ENCODE results near the gene SPART. TPM values are rescaled to one million over a fixed set of nuclear protein-coding genes. Genes with fewer than 3 reads are reported as not detected.

The SPART gene
- total RNA-seq, 4 donors from 2014 or later = 14.1 to 27.6 (median 18.2) TPM

DNA sequence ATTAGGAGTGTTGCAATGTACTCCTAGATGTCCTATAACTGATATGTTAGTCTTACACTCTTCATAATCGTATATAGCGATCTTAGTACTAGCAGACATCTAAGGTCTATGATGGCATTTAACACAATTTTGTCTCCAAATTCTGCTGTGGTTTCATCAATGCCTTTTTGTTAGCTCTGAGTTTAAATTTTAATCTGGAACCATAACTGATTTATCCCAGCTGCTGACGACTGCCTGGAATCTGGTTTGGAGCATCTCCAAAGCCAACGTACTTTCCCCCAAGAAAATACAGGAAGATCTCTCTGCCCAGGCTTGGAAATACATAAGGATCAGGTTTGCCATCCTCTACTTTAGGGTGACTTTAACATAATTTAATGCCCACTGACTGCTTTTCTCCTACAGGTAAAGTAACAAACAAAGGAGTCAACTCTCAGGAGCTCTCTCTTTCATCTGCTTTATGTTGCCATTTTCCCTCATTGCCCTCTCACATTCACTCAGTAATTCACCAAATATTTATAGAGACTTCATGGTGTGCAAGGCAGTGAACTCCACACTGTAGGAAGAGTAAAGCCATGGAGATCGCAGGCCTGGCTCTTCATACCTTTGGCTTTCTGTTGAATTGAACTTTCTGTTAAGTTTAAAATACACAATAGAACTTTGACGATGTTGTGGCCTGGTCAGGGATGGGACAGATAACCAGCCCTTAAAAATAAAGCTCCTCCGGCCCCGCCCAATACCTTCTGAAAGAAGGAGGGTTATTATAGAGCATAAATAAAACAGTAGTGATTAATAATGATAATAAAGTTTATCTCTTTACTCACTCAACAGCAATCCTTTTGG is 23.3 kb upstream of the SPART start:
- Histone ChIP-seq H3K9me3 (no peaks in the 10 kb centered on the region), H3K4me3 (no peak overlapping the region), H3K36me3 (no peaks in the 10 kb centered on the region), H3K27ac (no peak overlapping the region), H3K4me1 (peaks cover 0 to 2% (median 0%) of the 10 kb centered on the region in 4 donors), H3K27me3 (no peaks in the 10 kb centered on the region)
- 54 to 55% methylated on average over 8 of the region's 8 CpGs for WGBS, 2 donors (ENCODE audit: low coverage in 1 of 2)
- TF ChIP-seq, protein P1, sequence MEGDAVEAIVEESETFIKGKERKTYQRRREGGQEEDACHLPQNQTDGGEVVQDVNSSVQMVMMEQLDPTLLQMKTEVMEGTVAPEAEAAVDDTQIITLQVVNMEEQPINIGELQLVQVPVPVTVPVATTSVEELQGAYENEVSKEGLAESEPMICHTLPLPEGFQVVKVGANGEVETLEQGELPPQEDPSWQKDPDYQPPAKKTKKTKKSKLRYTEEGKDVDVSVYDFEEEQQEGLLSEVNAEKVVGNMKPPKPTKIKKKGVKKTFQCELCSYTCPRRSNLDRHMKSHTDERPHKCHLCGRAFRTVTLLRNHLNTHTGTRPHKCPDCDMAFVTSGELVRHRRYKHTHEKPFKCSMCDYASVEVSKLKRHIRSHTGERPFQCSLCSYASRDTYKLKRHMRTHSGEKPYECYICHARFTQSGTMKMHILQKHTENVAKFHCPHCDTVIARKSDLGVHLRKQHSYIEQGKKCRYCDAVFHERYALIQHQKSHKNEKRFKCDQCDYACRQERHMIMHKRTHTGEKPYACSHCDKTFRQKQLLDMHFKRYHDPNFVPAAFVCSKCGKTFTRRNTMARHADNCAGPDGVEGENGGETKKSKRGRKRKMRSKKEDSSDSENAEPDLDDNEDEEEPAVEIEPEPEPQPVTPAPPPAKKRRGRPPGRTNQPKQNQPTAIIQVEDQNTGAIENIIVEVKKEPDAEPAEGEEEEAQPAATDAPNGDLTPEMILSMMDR (IDR thresholded peaks at IDR 0.05) = no peak
- TF ChIP-seq POLR2A (IDR thresholded peaks at IDR 0.05) = no peak
- TF ChIP-seq POLR2AphosphoS5 (IDR thresholded peaks at IDR 0.05) = no peak
- TF ChIP-seq EP300 (IDR thresholded peaks at IDR 0.05; ENCODE audit: low read depth) = no peak
- in situ Hi-C loops (cut with MboI; ENCODE audit: low pct_ligation_motif_present in 1 of 4, low pct_unique_long_range_greater_than_20kb in 1 of 4, low sequenced_read_pairs in 3 of 4) (no loop called here), intact Hi-C loops (cut with DNase I; ENCODE audit: low total_unique reads) (no loop called here)
- DNase-seq = no peak

DNA sequence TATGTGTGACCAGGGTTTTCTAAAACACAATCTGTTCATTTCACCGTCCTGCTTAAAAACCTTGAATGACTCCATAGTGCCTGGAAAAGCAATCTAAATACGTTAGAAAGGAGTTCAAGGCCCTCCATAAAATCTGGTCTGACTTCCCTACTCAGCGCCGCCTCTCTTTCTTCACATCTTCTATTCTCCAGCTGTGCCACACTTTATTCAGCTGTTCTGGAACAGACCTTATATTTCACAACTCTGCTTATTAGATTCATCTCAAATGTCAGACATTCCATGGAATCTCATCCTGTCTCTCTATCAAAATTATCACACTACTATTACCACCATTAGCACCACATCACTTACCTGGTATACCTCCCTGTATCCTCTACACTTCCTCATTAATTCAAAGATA is 19.8 kb upstream of the SPART start:
- Histone ChIP-seq H3K36me3 (no peaks in the 10 kb centered on the region), H3K27me3 (no peaks in the 10 kb centered on the region), H3K27ac (no peak overlapping the region), H3K9me3 (no peaks in the 10 kb centered on the region), H3K4me3 (no peak overlapping the region), H3K4me1 (peaks cover 0 to 2% (median 0%) of the 10 kb centered on the region in 4 donors)
- intact Hi-C loops (cut with DNase I; ENCODE audit: low total_unique reads) (no loop called here), in situ Hi-C loops (cut with MboI; ENCODE audit: low pct_ligation_motif_present in 1 of 4, low pct_unique_long_range_greater_than_20kb in 1 of 4, low sequenced_read_pairs in 3 of 4) (no loop called here)
- TF ChIP-seq POLR2A (IDR thresholded peaks at IDR 0.05) = no peak
- no peak for TF ChIP-seq EP300 (IDR thresholded peaks at IDR 0.05; ENCODE audit: low read depth)
- no peak for TF ChIP-seq POLR2AphosphoS5 (IDR thresholded peaks at IDR 0.05)
- TF ChIP-seq, protein P1 (IDR thresholded peaks at IDR 0.05) = no peak
- 96 to 97% methylated on average over 3 of the region's 4 CpGs for WGBS, 2 donors (ENCODE audit: low coverage in 1 of 2)
- no peak for DNase-seq

DNA sequence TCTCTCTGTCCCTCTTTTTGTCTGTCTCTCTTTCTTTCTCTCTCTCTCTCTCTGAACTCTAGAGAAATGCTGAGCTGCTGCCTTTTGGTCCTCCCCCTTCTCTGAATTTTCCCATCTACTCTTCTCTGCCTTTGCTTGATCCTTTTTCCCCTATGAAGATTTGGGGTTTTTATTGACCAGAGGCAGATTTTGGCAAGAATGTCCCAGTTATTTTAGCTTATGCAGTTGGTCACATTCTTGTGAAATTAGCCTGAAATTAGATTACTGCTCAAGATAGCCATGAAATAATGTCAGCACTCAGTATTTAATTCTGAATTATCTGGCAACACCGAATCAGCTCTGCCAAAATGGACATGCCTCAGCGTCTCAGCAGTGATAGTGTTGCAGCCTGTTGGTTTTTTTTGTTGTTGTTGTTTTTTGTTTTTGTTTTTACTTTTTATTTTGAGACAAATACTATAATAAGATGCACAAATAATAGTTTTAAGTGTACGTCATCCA is 17.2 kb upstream of the SPART start:
- in situ Hi-C loops (cut with MboI; ENCODE audit: low pct_ligation_motif_present in 1 of 4, low pct_unique_long_range_greater_than_20kb in 1 of 4, low sequenced_read_pairs in 3 of 4) = no loop called here
- intact Hi-C loops (cut with DNase I; ENCODE audit: low total_unique reads) = no loop called here

DNA sequence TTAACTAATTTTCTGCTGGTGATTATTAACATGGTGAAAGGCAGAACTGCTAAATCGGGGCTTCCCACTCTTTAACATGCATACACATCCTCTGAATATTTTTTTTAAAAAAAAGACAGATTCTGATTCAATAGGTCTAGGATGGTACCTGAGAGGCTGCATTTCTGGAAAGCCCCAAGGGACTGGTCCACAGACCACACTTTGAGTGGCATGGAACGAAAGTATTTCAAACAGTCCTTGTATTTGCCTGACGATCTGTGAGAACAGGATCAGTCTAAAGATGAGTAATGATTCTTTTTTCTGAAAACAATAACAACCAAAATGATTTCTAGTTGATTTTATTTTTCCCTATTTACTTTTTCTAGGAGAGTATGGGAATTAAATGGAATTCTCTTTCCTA is 16.7 kb upstream of the SPART start:
- intact Hi-C loops (cut with DNase I; ENCODE audit: low total_unique reads) (no loop called here), in situ Hi-C loops (cut with MboI; ENCODE audit: low pct_ligation_motif_present in 1 of 4, low pct_unique_long_range_greater_than_20kb in 1 of 4, low sequenced_read_pairs in 3 of 4) (no loop called here)
- WGBS, 2 donors (ENCODE audit: low coverage in 1 of 2) = 68 to 71% methylated on average over 3 of the region's 3 CpGs
- Histone ChIP-seq H3K4me1 (no peaks in the 10 kb centered on the region), H3K27ac (no peak overlapping the region), H3K9me3 (no peaks in the 10 kb centered on the region), H3K4me3 (no peak overlapping the region), H3K36me3 (no peaks in the 10 kb centered on the region), H3K27me3 (no peaks in the 10 kb centered on the region)
- TF ChIP-seq EP300 (IDR thresholded peaks at IDR 0.05; ENCODE audit: low read depth) (no peak), POLR2A (IDR thresholded peaks at IDR 0.05) (no peak), POLR2AphosphoS5 (IDR thresholded peaks at IDR 0.05) (no peak)
- TF ChIP-seq, protein P1 (IDR thresholded peaks at IDR 0.05) = no peak
- no peak for DNase-seq

More for the DNA sequence above, 17.2 kb upstream of the SPART start:
- Histone ChIP-seq H3K27ac (no peak overlapping the region), H3K4me3 (no peak overlapping the region), H3K9me3 (no peaks in the 10 kb centered on the region), H3K36me3 (no peaks in the 10 kb centered on the region), H3K27me3 (no peaks in the 10 kb centered on the region), H3K4me1 (no peaks in the 10 kb centered on the region)
- TF ChIP-seq POLR2A (IDR thresholded peaks at IDR 0.05) (no peak), EP300 (IDR thresholded peaks at IDR 0.05; ENCODE audit: low read depth) (no peak), POLR2AphosphoS5 (IDR thresholded peaks at IDR 0.05) (no peak)
- TF ChIP-seq, protein P1 (IDR thresholded peaks at IDR 0.05) = no peak
- 78 to 79% methylated on average over 3 of the region's 3 CpGs for WGBS, 2 donors (ENCODE audit: low coverage in 1 of 2)
- no peak for DNase-seq
